ENCODE results near the gene DHRS9. TPM values are rescaled to one million over a fixed set of nuclear protein-coding genes. Genes with fewer than 3 reads are reported as not detected.

DHRS9 gene
- total and polyA plus RNA-seq, 2 of the 4 experiments (the other 2 are of a cell fraction) = not detected

DNA sequence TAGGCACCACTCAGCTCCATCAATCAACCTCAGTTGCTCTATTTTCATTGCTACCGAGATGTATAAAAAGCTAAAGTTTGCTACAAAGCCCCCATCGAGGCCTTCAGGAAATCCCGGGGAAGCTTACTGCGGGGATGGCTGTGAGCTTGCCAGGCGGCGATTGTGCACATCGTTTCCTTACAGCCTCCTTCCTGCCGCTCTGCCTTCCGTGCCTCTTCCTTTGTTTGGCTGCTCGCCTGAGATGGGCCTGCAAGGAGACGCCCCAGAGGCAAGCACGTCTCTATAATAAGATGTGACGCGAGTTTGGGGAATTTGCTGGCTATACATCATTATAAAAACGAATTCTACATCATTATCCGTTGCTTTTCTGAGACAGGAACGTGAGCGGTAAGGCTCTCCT, 41.6 kb downstream of the DHRS9 start (continued):
- TF ChIP-seq MAZ (IDR thresholded peaks at IDR 0.05; ENCODE audit: borderline replicate concordance, low read depth, low read length) (no peak), RCOR1 (IDR thresholded peaks at IDR 0.05; ENCODE audit: insufficient replicate concordance, low read length) (no peak)

DNA sequence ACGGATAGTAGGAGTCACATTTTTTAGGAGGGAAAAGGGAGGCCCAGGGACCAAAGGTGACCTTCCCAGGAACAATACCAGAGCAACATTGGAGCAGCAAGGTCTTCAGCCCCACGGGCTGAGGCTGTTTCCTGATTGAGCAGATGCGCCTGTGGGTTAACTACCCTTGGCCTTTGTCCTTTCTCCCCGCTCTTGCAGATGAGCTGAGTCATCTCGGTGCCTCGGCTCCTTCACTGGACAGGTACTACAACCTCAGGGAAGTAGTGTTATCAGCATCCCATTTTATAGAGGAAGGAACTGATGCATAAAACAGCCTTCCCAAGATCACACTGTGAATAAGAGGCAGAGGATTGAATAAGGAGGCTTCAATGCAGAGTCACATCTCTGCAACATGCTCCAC, 43.5 kb downstream of the DHRS9 start:
- Histone ChIP-seq H2AK5ac (ENCODE audit: low read depth, low read length) (no peak overlapping the region), H3K4ac (ENCODE audit: low read depth, low read length) (no peak overlapping the region), H3K18ac (ENCODE audit: low read depth, low read length) (no peak overlapping the region), H3K27ac (ENCODE audit: insufficient read depth, low read length) (no peak overlapping the region), H3K14ac (replicated peaks; ENCODE audit: low read depth, low read length) (no peak overlapping the region), H4K5ac (ENCODE audit: low read depth, low read length) (no peak overlapping the region), H2AK9ac (replicated peaks; ENCODE audit: low read depth, low read length, poor library complexity) (no peak overlapping the region), H4K20me1 (ENCODE audit: insufficient read depth, low read length) (no peaks in the 10 kb centered on the region), H3K9ac (ENCODE audit: low read depth, low read length) (no peak overlapping the region), H3K27me3 (ENCODE audit: control insufficient read depth, insufficient read depth, low read length) (no peaks in the 10 kb centered on the region), H2AFZ (replicated peaks; ENCODE audit: low read length, poor library complexity) (no peak overlapping the region), H2BK5ac (ENCODE audit: low read depth, low read length, poor library complexity, severe bottlenecking) (no peak overlapping the region), H3K23ac (ENCODE audit: low read depth, low read length) (no peak overlapping the region), H4K8ac (ENCODE audit: low read depth in 2 of 2, low read length in 2 of 2) (no peak overlapping the region), H3K9me3 (ENCODE audit: control insufficient read depth, insufficient read depth, low read length) (no peaks in the 10 kb centered on the region), H3K79me1 (ENCODE audit: low read depth in 1 of 2, low read length in 2 of 2) (no peaks in the 10 kb centered on the region), H3K4me2 (ENCODE audit: low read depth, low read length) (no peak overlapping the region), H2BK20ac (ENCODE audit: low read depth, low read length) (no peak overlapping the region), H3K9me1 (ENCODE audit: insufficient read depth, low read length) (no peaks in the 10 kb centered on the region), H3K56ac (ENCODE audit: extremely low read depth, insufficient read depth, low read length) (no peak overlapping the region), H3K4me3 (ENCODE audit: insufficient read depth, low read depth, low read length) (no peak overlapping the region), H2BK120ac (ENCODE audit: low read depth, low read length) (no peak overlapping the region), H3K4me1 (ENCODE audit: control insufficient read depth, insufficient read depth, low read length) (no peaks in the 10 kb centered on the region), H2BK15ac (ENCODE audit: low read depth, low read length) (no peak overlapping the region), H4K91ac (ENCODE audit: insufficient read depth, low read depth, low read length) (no peak overlapping the region), H3K36me3 (ENCODE audit: control insufficient read depth, insufficient read depth, low read length) (no peaks in the 10 kb centered on the region)
- intact Hi-C loops (cut with micrococcal nuclease) = no loop called here
- no peak for DNase-seq
- TF ChIP-seq POLR2A (IDR thresholded peaks at IDR 0.05; ENCODE audit: low read depth, low read length) (no peak), SMC3 (IDR thresholded peaks at IDR 0.05; ENCODE audit: low read depth, low read length) (no peak), MXI1 (IDR thresholded peaks at IDR 0.05; ENCODE audit: borderline replicate concordance, low read depth, low read length) (no peak), MAFK (IDR thresholded peaks at IDR 0.05; ENCODE audit: low read depth, low read length) (no peak), BHLHE40 (IDR thresholded peaks at IDR 0.05; ENCODE audit: low read depth, low read length) (no peak), RAD21 (IDR thresholded peaks at IDR 0.05; ENCODE audit: low read length) (no peak), MAZ (IDR thresholded peaks at IDR 0.05; ENCODE audit: borderline replicate concordance, low read depth, low read length) (no peak), CHD1 (IDR thresholded peaks at IDR 0.05; ENCODE audit: low read depth, low read length) (no peak), RFX5 (IDR thresholded peaks at IDR 0.05; ENCODE audit: low read depth, low read length) (no peak)
- TF ChIP-seq, protein P1, sequence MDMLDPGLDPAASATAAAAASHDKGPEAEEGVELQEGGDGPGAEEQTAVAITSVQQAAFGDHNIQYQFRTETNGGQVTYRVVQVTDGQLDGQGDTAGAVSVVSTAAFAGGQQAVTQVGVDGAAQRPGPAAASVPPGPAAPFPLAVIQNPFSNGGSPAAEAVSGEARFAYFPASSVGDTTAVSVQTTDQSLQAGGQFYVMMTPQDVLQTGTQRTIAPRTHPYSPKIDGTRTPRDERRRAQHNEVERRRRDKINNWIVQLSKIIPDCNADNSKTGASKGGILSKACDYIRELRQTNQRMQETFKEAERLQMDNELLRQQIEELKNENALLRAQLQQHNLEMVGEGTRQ (IDR thresholded peaks at IDR 0.05; ENCODE audit: low read depth, low read length) = no peak
- TF ChIP-seq, protein P2, sequence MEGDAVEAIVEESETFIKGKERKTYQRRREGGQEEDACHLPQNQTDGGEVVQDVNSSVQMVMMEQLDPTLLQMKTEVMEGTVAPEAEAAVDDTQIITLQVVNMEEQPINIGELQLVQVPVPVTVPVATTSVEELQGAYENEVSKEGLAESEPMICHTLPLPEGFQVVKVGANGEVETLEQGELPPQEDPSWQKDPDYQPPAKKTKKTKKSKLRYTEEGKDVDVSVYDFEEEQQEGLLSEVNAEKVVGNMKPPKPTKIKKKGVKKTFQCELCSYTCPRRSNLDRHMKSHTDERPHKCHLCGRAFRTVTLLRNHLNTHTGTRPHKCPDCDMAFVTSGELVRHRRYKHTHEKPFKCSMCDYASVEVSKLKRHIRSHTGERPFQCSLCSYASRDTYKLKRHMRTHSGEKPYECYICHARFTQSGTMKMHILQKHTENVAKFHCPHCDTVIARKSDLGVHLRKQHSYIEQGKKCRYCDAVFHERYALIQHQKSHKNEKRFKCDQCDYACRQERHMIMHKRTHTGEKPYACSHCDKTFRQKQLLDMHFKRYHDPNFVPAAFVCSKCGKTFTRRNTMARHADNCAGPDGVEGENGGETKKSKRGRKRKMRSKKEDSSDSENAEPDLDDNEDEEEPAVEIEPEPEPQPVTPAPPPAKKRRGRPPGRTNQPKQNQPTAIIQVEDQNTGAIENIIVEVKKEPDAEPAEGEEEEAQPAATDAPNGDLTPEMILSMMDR (conservative IDR thresholded peaks at IDR 0.05; ENCODE audit: low read depth, low read length) = no peak
- TF ChIP-seq, protein P3, sequence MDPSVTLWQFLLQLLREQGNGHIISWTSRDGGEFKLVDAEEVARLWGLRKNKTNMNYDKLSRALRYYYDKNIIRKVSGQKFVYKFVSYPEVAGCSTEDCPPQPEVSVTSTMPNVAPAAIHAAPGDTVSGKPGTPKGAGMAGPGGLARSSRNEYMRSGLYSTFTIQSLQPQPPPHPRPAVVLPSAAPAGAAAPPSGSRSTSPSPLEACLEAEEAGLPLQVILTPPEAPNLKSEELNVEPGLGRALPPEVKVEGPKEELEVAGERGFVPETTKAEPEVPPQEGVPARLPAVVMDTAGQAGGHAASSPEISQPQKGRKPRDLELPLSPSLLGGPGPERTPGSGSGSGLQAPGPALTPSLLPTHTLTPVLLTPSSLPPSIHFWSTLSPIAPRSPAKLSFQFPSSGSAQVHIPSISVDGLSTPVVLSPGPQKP (IDR thresholded peaks at IDR 0.05; ENCODE audit: borderline replicate concordance, low read depth, low read length) = no peak
- no TSS peak for BruUV-seq (replicated peaks)
- no CpG with 5 or more reads among the region's 6 CpGs for WGBS, 2 experiments (ENCODE audit: extremely low coverage in 2 of 2, insufficient read length in 1 of 2)
- dilution Hi-C loops (cut with HindIII; ENCODE audit: low sequenced_read_pairs, unreplicated experiment) = no loop called here
- no peak for ATAC-seq (ENCODE audit: low read depth)
- POLR2A ChIA-PET (ENCODE audit: unreplicated experiment) = no interaction called here
- CTCF ChIA-PET = no interaction called here
- in situ Hi-C loops (cut with MboI; ENCODE audit: low sequenced_read_pairs) = no loop called here
